HepG2 (cell line): ENCODE results near the gene ZNF3. TPM values are rescaled to one million over a fixed set of nuclear protein-coding genes. Genes with fewer than 3 reads are reported as not detected.
A peak's percentile ranks its signal among the peaks of the same experiment; 100 is the strongest.

Source experiments
- CENPX ChIP-seq: sonication (generic); formaldehyde crosslinking; IDR thresholded peaks from 2 replicates; pipeline ENCODE4 v1.9.0; 2021; ENCODE audit warnings: mild to moderate bottlenecking, missing genetic modification reagents, moderate library complexity
- HOXA5 ChIP-seq: sonication (generic); formaldehyde crosslinking; IDR thresholded peaks from 2 replicates; pipeline ENCODE4 v1.4.0; 2020; ENCODE audit warnings: missing genetic modification reagents
- KAT7 ChIP-seq: IDR thresholded peaks from 2 replicates; pipeline ENCODE4 v1.6.1; 2018; ENCODE audit warnings: borderline replicate concordance, missing compliant biosample characterization
- MED1 ChIP-seq: sonication (generic); formaldehyde crosslinking; IDR thresholded peaks from 2 replicates; pipeline ENCODE4 v1.4.0; 2020; ENCODE audit warnings: missing genetic modification reagents
- PHF8 ChIP-seq: sonication (generic); formaldehyde crosslinking; IDR thresholded peaks from 2 replicates; pipeline ENCODE4 v1.5.0; 2020; ENCODE audit warnings: missing genetic modification reagents
- RARG ChIP-seq: sonication (generic); formaldehyde crosslinking; IDR thresholded peaks from 2 replicates; pipeline ENCODE4 v1.4.0; 2020; ENCODE audit warnings: low read depth, mild to moderate bottlenecking, missing genetic modification reagents
- ZFP36 ChIP-seq: fragments of 150-350 bp; IDR thresholded peaks from 2 replicates; pipeline ENCODE4 v1.6.1; 2018; ENCODE audit warnings: borderline replicate concordance, low read length, low read depth; ENCODE audit not compliant: partially characterized antibody
- ZFYVE20 ChIP-seq: sonication (generic); formaldehyde crosslinking; IDR thresholded peaks from 2 replicates; pipeline ENCODE4 v1.8.0; 2023; ENCODE audit warnings: low read depth, mild to moderate bottlenecking, moderate library complexity, missing genetic modification reagents, borderline replicate concordance
- ZNF503 ChIP-seq: sonication (generic); formaldehyde crosslinking; IDR thresholded peaks from 2 replicates; pipeline ENCODE4 v1.4.0; 2020; ENCODE audit warnings: missing genetic modification reagents
- ZNF572 ChIP-seq: sonication (generic); formaldehyde crosslinking; IDR thresholded peaks from 2 replicates; pipeline ENCODE4 v1.5.1; 2020; ENCODE audit warnings: mild to moderate bottlenecking, missing genetic modification reagents
- ZNF607 ChIP-seq: sonication (generic); formaldehyde crosslinking; IDR thresholded peaks from 2 replicates; pipeline ENCODE4 v1.5.1; 2020; ENCODE audit warnings: missing genetic modification reagents, mild to moderate bottlenecking, borderline replicate concordance
- ZNF639 ChIP-seq: conservative IDR thresholded peaks from 2 replicates; pipeline ENCODE4 v1.6.1; 2018; ENCODE audit warnings: missing genetic modification reagents
- ZNF652 ChIP-seq: IDR thresholded peaks from 2 replicates; pipeline ENCODE4 v1.6.1; 2016; ENCODE audit warnings: low read depth, borderline replicate concordance
- polyA plus RNA-seq, 8 experiments: library from polyadenylated mRNA; depleted of rRNA in 3 of 8; stranded (reverse) in 7 of 8; unstranded in 1 of 8; fragments of >200 nt; fragmentation: Illumina TruSeq in 4 of 8; extraction: Trizol in 4 of 8; gene quantifications; 2 replicates each; pipeline versions ENCODE4 v1.2.1 to v1.2.3, GENCODE V29; 2011 to 2016; ENCODE audit warnings: low read depth in 4 of 8, missing spikeins in 1 of 8, mixed read lengths in 1 of 8; ENCODE audit not compliant: insufficient read depth in 1 of 8
- total RNA-seq, 5 experiments: library from RNA; depleted of rRNA; stranded (reverse); fragments of >200 nt; fragmentation: Illumina TruSeq; extraction: Trizol; gene quantifications; 2 replicates each; pipeline ENCODE4 v1.2.3, GENCODE V29; 2016; ENCODE audit warnings: low read depth in 1 of 5
- TF ChIP-seq, protein P1 (sequence below): sonication (generic); formaldehyde crosslinking; IDR thresholded peaks from 2 replicates; pipeline ENCODE4 v1.4.0; 2020; ENCODE audit warnings: mild to moderate bottlenecking, missing genetic modification reagents
- TF ChIP-seq, protein P2 (sequence below): sonication (generic); formaldehyde crosslinking; IDR thresholded peaks from 2 replicates; pipeline ENCODE4 v1.8.1; 2022; ENCODE audit warnings: low read depth, mild to moderate bottlenecking, missing genetic modification reagents

ZNF3 gene
- total and polyA plus RNA-seq, 2 of the 13 experiments (the other 11 are each of a cell fraction or from before 2014, with no cell fraction given) = 33.7 to 56.9 TPM

GRCh38 chr7:100119072-100119969, 37.8 kb upstream of the ZNF3 start, which contains the start of the genes CNPY4 and TAF6 (continued):
- TF ChIP-seq, protein P1, sequence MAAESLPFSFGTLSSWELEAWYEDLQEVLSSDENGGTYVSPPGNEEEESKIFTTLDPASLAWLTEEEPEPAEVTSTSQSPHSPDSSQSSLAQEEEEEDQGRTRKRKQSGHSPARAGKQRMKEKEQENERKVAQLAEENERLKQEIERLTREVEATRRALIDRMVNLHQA = no peak
- TF ChIP-seq HOXA5 (peak; percentile 90; the same call in 1 of the 2 replicates), ZNF607 (peak; percentile 28; the same call in 1 of the 2 replicates), CENPX (CRISPR knock-in tag) (no peak), MED1 (CRISPR knock-in tag) (peak; percentile 55), ZNF503 (CRISPR knock-in tag) (peak; percentile 73; the same call in 1 of the 2 replicates), PHF8 (CRISPR knock-in tag) (peak; percentile 83), ZNF639 (CRISPR knock-in tag) (0 out of 2 replicates have a peak, but pooled peaks have one; percentile 12), RARG (no peak), ZFYVE20 (CRISPR knock-in tag) (no peak), ZNF572 (no peak; the same call in 1 of the 2 replicates), ZFP36 (no peak), KAT7 (CRISPR knock-in tag) (peak; percentile 31; the same call in 1 of the 2 replicates), ZNF652 (no peak)
- TF ChIP-seq, protein P2, sequence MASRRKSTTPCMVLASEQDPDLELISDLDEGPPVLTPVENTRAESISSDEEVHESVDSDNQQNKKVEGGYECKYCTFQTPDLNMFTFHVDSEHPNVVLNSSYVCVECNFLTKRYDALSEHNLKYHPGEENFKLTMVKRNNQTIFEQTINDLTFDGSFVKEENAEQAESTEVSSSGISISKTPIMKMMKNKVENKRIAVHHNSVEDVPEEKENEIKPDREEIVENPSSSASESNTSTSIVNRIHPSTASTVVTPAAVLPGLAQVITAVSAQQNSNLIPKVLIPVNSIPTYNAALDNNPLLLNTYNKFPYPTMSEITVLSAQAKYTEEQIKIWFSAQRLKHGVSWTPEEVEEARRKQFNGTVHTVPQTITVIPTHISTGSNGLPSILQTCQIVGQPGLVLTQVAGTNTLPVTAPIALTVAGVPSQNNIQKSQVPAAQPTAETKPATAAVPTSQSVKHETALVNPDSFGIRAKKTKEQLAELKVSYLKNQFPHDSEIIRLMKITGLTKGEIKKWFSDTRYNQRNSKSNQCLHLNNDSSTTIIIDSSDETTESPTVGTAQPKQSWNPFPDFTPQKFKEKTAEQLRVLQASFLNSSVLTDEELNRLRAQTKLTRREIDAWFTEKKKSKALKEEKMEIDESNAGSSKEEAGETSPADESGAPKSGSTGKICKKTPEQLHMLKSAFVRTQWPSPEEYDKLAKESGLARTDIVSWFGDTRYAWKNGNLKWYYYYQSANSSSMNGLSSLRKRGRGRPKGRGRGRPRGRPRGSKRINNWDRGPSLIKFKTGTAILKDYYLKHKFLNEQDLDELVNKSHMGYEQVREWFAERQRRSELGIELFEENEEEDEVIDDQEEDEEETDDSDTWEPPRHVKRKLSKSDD (CRISPR knock-in tag) = no peak
